ENCODE results near the gene ACACA. TPM values are rescaled to one million over a fixed set of nuclear protein-coding genes. Genes with fewer than 3 reads are reported as not detected.
"Not testable (repeated sequence)": the region's sequence is repeated elsewhere in the genome, so short reads cannot be mapped to it uniquely, and the experiment has no call there.

Gene ACACA
- total RNA-seq, 1 donor from 2014 or later: 110 TPM

- Histone ChIP-seq H3K4me3 (no peak overlapping the region), H3K36me3 (peaks cover 12% of the 10 kb centered on the region), H3K4me1 (no peaks in the 10 kb centered on the region), H3K27me3 (no peaks in the 10 kb centered on the region), H3K27ac (no peak overlapping the region), H3K9me3 (no peaks in the 10 kb centered on the region)
- no peak for TF ChIP-seq CTCF (IDR thresholded peaks at IDR 0.05)
- intact Hi-C loops (cut with DNase I): no loop called here
- ATAC-seq (no peak), DNase-seq (no peak)
These were observed 259.3 kb downstream of the ACACA start for GRCh38 chr17:37147301-37147812.

GRCh38 chr17:37146086-37147064 is 260.3 kb downstream of the ACACA start:
- H3K4me3 ChIP-seq: no peak overlapping the region
- no peaks in the 10 kb centered on the region for H3K27me3 ChIP-seq
- H3K4me1 ChIP-seq: no peaks in the 10 kb centered on the region
- no peak for ATAC-seq
- intact Hi-C loops (cut with DNase I): no loop called here
- H3K9me3 ChIP-seq: no peaks in the 10 kb centered on the region
- no peak for TF ChIP-seq CTCF (IDR thresholded peaks at IDR 0.05)
- no peak for DNase-seq
- H3K27ac ChIP-seq: no peak overlapping the region
- H3K36me3 ChIP-seq: peaks cover 12% of the 10 kb centered on the region

GRCh38 chr17:37144075-37144701 is 262.4 kb downstream of the ACACA start:
- DNase-seq (no peak), ATAC-seq (no peak)
- Histone ChIP-seq H3K4me1 (no peaks in the 10 kb centered on the region), H3K36me3 (peaks cover 13% of the 10 kb centered on the region), H3K4me3 (no peak overlapping the region), H3K27me3 (no peaks in the 10 kb centered on the region), H3K9me3 (no peaks in the 10 kb centered on the region), H3K27ac (no peak overlapping the region)
- intact Hi-C loops (cut with DNase I): no loop called here
- no peak for TF ChIP-seq CTCF (IDR thresholded peaks at IDR 0.05)

GRCh38 chr17:37143558-37143957 is 263.1 kb downstream of the ACACA start:
- H3K9me3 ChIP-seq; intact Hi-C loops (cut with DNase I); H3K27ac ChIP-seq; ATAC-seq; DNase-seq; H3K27me3 ChIP-seq; H3K4me3 ChIP-seq; H3K4me1 ChIP-seq: not testable (repeated sequence)
- H3K36me3 ChIP-seq: peaks cover 13% of the 10 kb centered on the region

GRCh38 chr17:37142294-37142896 is 264.2 kb downstream of the ACACA start:
- no peaks in the 10 kb centered on the region for H3K27me3 ChIP-seq
- H3K27ac ChIP-seq: no peak overlapping the region
- intact Hi-C loops (cut with DNase I): no loop called here
- H3K4me3 ChIP-seq: no peak overlapping the region
- H3K36me3 ChIP-seq: peaks cover 10% of the 10 kb centered on the region
- DNase-seq (no peak), ATAC-seq (no peak)
- no peaks in the 10 kb centered on the region for H3K4me1 ChIP-seq
- no peak for TF ChIP-seq CTCF (IDR thresholded peaks at IDR 0.05)
- no peaks in the 10 kb centered on the region for H3K9me3 ChIP-seq

Data from upper lobe of right lung (tissue), 1 donor.